Occipital lobe (tissue), 2 donors: ENCODE results near the gene MAPK14. TPM values are rescaled to one million over a fixed set of nuclear protein-coding genes. Genes with fewer than 3 reads are reported as not detected.

ENCODE experiments used
- DNase-seq: peaks from one replicate; lab custom pipeline; 2025; lab: John Stamatoyannopoulos, UW
- total RNA-seq: library from RNA; depleted of rRNA; stranded (reverse); fragments of >200 nt; gene quantifications from one replicate; pipeline ENCODE4 v1.2.3, GENCODE V29; 2014

The MAPK14 gene
- total RNA-seq, 1 donor from 2014 or later: 56.1 TPM

GRCh38 chr6:36099869-36100483, 72.4 kb downstream of the MAPK14 start:
- DNase-seq: no peak

GRCh38 chr6:36101691-36102090, 74.1 kb downstream of the MAPK14 start:
- no peak for DNase-seq

GRCh38 chr6:36102853-36103252, 75.2 kb downstream of the MAPK14 start:
- no peak for DNase-seq

- no peak for DNase-seq
Measured at GRCh38 chr6:36104836-36105235, 77.2 kb downstream of the MAPK14 start.

GRCh38 chr6:36109092-36109491, 81.5 kb downstream of the MAPK14 start:
- no peak for DNase-seq

GRCh38 chr6:36110050-36110449, 82.4 kb downstream of the MAPK14 start:
- DNase-seq: no peak

GRCh38 chr6:36110863-36111262, 83.3 kb downstream of the MAPK14 start:
- DNase-seq: no peak

- DNase-seq: no peak
Measured at GRCh38 chr6:36111526-36111925, 83.9 kb downstream of the MAPK14 start.

- DNase-seq: no peak
Measured at GRCh38 chr6:36113049-36113448, 85.4 kb downstream of the MAPK14 start.

- DNase-seq: no peak
Measured at GRCh38 chr6:36113703-36114102, 86.1 kb downstream of the MAPK14 start.

GRCh38 chr6:36114798-36115408, 87.3 kb downstream of the MAPK14 start:
- DNase-seq: no peak

- DNase-seq: no peak
Measured at GRCh38 chr6:36115412-36115811, 87.8 kb downstream of the MAPK14 start.

GRCh38 chr6:36116066-36116864, 88.7 kb downstream of the MAPK14 start:
- DNase-seq: no peak

- DNase-seq: no peak
Measured at GRCh38 chr6:36116943-36117342, 89.3 kb downstream of the MAPK14 start.

- no peak for DNase-seq
Measured at GRCh38 chr6:36117658-36118549, 90.3 kb downstream of the MAPK14 start.

- no peak for DNase-seq
Measured at GRCh38 chr6:36118550-36119107, 91.0 kb downstream of the MAPK14 start.

- DNase-seq: no peak
Measured at GRCh38 chr6:36119209-36119608, 91.6 kb downstream of the MAPK14 start.

GRCh38 chr6:36120018-36120417, 92.4 kb downstream of the MAPK14 start:
- no peak for DNase-seq

GRCh38 chr6:36120539-36120938, 92.9 kb downstream of the MAPK14 start:
- no peak for DNase-seq

GRCh38 chr6:36120979-36121786, 93.6 kb downstream of the MAPK14 start:
- no peak for DNase-seq
